PC-9 (cell line): ENCODE data around the gene CDK13.

Source experiments
- CTCF ChIP-seq: fragments of 200-600 bp; sonication (generic); conservative IDR thresholded peaks from 2 replicates; pipeline ENCODE4 v1.6.1; 2017; ENCODE audit warnings: mixed run types, antibody characterized with exemption, mild to moderate bottlenecking, moderate library complexity
- EZH2 ChIP-seq: fragments of 200-600 bp; sonication (generic); IDR thresholded peaks from 2 replicates; pipeline ENCODE4 v1.8.0; 2017; ENCODE audit warnings: antibody characterized with exemption, low read depth

- TF ChIP-seq CTCF (peak; percentile 55), EZH2 (no peak)
Measured at GRCh38 chr7:39951226-39952194, 1.5 kb downstream of the CDK13 start.
